ENCODE measurements around the gene SEC22A.
A peak's percentile ranks its signal among the peaks of the same experiment; 100 is the strongest.
"Not testable (repeated sequence)": the region's sequence is repeated elsewhere in the genome, so short reads cannot be mapped to it uniquely, and the experiment has no call there.

Gene SEC22A

GRCh38 chr3:123186695-123187094 is 15.0 kb upstream of the SEC22A start:
- no peak for DNase-seq

GRCh38 chr3:123188058-123188457 is 13.7 kb upstream of the SEC22A start:
- no peak for DNase-seq

DNA sequence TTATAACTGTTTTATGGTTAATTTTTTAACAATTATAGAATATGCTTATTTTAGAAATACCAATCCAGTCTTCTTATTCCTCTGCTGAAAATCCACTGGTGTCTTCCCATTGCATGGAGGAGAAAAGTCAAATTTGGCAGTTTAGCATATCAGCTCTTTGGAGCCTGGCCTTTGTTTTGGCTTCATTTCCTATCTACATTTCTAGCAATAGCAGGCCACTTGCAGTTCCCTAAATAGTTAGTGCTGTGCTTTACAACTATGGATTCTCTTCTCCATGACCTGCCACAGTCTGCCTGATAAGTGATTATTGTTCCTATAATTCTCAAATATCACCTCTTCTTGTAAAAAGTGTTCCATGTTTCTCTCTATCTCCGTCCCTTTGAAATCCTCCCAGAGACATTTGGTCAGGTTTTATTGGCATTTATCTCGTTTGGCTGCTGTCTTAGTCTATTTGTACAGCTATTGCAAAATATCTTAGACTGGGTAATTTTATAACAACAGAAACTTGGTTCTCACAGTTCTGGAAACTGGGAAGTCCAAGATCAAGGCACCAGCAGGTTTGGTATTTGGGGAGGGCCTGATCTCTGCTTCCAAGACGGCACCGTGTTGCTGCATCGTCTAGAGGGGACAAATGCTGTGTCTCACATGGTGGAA is 8.2 kb upstream of the SEC22A start:
- DNase-seq = no peak

GRCh38 chr3:123194552-123194951 is 7.2 kb upstream of the SEC22A start:
- no peak for DNase-seq

DNA sequence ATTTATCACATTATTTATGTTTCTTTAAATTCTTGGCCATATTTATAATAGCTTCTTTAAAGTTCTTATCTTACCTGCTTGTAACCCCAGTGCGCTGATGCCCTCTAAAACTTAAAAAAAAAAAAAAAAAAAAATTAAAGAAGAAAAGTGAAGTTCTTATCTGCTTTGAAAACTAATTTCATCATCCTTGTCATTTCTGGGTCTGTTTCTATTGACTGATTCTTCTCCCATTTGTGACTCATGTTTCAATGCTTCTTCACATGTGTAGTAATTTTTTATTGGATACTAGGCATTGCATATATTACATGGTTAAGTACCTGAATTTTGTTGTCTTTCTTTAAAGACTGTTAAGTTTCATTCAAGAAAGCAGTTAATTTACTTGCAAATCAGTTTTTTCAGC is 3.4 kb upstream of the SEC22A start:
- DNase-seq = no peak

DNA sequence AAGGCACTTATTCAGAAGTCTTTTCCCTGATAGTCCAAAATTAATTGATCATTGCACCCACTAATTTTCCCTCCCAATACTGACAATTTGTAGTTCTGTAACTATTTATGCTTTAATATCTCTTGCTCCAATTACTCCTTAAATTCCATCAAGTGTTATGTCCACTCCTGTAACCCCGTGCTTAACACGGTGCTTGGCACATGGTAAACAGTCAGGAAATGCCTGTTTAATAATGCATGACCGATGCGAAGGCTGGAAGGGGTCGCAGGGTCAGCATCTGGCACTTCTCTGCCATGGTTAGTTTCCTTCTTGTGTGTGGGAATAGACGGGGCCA is 553 bp upstream of the SEC22A start:
- no peak for DNase-seq

DNA sequence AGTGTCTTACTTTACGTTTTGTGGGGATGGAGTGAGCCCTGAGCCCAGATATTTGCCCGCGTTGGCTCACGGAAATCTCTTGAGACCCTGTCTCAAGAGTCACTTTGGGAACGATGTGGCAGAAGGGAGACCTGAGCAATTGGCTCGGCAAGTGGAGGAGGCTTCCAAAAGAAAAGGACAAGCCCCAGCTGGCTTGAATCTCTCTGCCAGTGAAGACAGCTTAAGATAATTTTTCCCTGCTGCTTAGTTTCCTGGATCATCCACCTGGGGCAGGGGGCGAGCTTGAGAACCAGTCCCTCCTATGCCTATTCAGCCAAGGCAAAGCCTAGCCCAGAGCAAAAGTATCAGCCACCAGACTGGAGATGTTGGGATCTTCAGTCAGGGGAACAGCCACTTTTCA is 708 bp downstream of the SEC22A start:
- DNase-seq = peak; percentile 21 to 30

GRCh38 chr3:123218990-123219389 is 17.2 kb downstream of the SEC22A start:
- DNase-seq = no peak

DNA sequence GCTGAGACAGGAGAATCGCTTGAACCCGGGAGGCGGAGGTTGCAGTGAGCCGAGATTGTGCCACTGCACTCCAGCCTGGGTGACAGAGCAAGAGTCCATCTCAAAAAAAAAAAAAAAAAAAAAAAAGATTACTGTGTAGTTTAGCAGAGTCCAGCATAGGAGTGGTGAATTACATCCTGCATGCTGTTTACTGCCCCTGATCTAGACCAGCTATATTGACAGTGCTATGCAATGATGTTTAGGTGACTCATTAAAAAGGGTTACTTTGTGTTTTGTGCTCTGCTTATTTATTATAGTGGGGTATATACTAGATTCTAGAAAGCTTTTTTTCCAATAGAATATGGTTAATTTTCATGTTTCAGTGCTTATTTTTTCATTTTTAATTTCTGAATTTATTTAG is 19.6 kb downstream of the SEC22A start:
- DNase-seq = not testable (repeated sequence)

DNA sequence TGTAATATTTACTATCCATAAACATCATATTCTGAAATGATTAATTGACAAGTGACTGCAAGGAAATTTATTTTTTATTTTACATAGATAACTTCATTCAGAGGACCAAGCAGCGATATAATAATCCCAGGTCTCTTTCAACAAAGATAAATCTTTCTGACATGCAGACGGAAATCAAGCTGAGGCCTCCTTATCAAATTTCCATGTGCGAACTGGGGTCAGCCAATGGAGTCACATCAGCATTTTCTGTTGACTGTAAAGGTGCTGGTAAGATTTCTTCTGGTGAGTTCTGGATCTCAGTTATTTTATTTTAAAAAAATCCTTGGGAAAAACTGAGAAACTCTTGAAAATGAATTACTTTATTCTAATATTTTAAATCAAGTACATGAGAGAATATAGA is 23.3 kb downstream of the SEC22A start:
- no peak for DNase-seq

DNA sequence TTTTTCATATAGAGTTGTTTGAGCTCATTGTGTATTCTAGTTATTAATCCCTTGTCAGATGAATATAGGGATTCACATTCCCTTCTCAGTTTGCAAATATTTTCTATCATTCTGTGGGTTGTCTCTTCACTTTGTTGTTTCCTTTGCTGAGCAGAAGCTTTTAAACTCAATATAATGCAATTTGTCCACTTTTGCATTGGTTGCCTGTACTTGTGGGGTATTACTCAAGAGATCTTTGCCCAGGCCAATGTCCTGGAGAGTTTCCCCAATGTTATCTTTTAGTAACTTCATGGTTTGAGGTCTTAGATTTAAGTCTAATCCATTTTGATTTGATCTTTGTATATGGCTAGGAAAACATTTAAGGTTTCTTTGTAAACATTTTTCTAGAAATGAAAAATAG is 24.8 kb downstream of the SEC22A start:
- no peak for DNase-seq

DNA sequence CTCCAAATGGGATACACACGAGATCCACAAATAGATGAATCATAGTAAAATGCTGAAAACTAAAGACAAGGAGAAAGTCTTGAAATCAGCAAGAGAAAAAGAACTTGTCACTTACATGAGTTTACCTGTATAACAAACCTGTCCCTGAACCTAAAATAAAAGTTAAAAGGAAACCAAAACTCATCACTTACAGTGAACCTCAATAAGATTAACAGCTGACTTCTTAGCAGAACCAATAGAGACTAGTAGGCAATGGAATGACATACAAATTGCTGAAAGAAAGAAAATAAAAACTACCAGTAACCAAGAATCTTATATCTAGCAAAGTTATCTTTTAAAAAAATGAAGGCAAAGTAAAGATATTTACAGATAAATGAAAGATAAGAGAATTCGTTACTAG is 27.4 kb downstream of the SEC22A start:
- no peak for DNase-seq

DNA sequence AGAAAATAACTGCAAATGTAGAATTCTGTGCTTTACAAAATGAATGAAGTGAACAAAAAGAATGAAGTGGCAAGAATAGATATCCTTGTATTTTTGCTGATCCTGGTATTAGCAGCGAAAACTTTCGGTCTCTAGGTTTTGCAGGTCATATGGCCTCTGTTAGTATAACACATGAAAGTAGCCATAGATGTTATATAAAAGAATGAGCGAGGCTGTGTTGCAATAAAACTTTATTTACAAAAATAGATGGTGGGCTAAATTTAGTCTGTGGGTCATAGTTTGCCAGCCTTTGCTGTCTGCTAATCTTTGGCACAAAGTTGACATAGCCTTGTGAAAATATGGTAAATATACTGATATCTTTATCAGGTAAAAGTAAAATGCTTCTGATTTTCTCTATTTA is 35.2 kb downstream of the SEC22A start:
- DNase-seq = no peak

GRCh38 chr3:123239186-123239585 is 37.4 kb downstream of the SEC22A start:
- not testable (repeated sequence) for DNase-seq

DNA sequence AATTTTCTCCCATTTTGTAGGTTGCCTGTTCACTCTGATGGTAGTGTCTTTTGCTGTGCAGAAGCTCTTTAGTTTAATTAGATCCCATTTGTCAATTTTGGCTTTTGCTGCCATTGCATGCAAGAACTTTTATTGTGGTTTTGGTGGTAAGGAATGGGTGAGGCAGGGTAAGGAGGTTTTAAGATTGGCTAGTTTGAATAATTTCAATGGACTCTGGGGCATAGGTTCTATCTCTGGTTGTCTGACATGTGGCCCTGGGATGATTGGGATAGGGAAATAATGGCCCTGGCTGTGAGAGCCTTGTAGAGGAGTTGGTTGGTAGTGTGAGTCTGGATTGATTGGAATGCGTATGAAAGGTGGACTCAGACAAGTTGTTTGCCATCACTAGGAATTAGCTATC is 38.0 kb downstream of the SEC22A start:
- DNase-seq = no peak

- DNase-seq = no peak
Observed at GRCh38 chr3:123244128-123244527, 42.4 kb downstream of the SEC22A start.

- DNase-seq = no peak
Observed at GRCh38 chr3:123246866-123247265, 45.1 kb downstream of the SEC22A start.

GRCh38 chr3:123256256-123256655 is 54.5 kb downstream of the SEC22A start:
- no peak for DNase-seq

DNA sequence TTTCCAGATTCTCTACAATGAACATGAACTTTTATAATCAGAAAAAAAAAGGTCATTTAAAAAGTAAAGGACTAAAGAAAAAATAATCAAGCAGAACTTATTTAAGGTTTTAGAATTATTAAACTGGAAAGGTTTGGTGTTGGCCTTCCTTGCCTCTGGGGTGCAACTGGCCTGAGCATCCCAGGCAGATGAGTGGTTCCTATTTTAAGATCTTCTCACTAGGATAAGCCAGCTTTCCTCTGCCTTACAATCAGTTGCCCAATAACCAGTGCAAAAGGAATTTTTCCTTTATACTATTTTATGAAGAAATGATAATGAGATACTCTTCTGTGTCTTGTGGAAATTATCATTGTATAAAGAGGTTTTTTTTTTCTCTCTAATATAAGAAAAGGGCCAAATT is 56.6 kb downstream of the SEC22A start:
- DNase-seq = no peak

- no peak for DNase-seq
Observed at GRCh38 chr3:123258811-123259420, 57.2 kb downstream of the SEC22A start.

- no peak for DNase-seq
Observed at GRCh38 chr3:123261666-123262065, 59.9 kb downstream of the SEC22A start.

- DNase-seq = no peak
Observed at GRCh38 chr3:123262226-123262625, 60.5 kb downstream of the SEC22A start.

DNA sequence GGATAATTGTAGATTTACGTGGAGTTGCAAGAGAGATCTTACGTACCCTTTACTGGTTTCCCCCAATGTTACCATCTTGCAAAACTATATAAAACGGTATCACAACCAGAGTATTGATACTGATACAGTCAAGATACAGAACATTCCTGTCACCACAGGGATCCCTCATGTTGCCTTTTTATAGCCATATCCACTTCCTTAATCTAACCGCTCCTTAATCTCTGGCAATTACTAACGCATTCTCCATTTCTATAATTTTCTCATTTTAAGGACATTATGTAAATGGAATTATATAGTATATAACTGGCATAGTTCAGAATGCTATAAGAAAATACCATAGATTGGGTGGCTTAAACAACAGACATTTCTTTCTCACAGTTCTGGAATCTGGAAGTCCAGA is 61.1 kb downstream of the SEC22A start:
- DNase-seq = no peak

DNA sequence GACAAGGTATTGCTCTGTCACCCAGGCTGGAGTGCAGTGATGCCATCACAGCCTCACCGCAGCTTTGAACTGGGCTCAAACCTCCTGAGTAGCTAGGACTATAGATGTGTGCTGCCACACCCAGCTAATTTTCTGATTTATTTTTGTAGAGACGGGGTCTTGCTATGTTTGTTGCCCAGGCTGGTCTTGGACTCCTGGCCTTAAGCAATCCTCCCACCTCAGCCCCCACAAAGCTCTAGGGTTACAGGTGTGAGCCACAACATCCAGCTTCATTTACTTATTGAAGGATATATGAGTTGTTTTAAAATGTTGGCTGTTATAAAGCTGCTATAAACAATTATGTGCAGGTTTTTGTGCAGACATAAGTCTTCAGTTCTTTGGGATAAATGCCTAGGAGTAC is 62.2 kb downstream of the SEC22A start:
- no peak for DNase-seq

GRCh38 chr3:123267821-123268220 is 66.1 kb downstream of the SEC22A start:
- no peak for DNase-seq
